ENCODE results near the gene MYCBPAP.
A peak's percentile ranks its signal among the peaks of the same experiment; 100 is the strongest.
"Not testable (repeated sequence)": the region's sequence is repeated elsewhere in the genome, so short reads cannot be mapped to it uniquely, and the experiment has no call there.

The MYCBPAP gene

GRCh38 chr17:50471009-50471905, 37.0 kb upstream of the MYCBPAP start:
- no peak for DNase-seq

DNA sequence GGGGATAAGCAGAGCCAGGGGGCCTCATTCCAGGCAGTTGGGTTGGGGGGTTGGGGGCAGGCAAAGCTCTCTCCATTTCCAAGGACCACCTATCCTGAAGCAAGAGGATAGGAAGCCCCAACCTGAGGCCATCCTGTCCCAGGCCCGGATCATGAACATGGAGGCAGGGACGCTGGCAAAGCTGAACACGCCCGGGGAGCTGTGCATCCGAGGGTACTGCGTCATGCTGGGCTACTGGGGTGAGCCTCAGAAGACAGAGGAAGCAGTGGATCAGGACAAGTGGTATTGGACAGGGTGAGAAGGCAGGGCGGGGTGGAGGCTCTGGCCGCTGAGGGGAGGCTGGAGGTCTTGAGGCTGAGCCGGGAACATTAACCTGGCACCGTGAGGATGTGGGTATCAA, 36.0 kb upstream of the MYCBPAP start:
- DNase-seq: no peak

DNA sequence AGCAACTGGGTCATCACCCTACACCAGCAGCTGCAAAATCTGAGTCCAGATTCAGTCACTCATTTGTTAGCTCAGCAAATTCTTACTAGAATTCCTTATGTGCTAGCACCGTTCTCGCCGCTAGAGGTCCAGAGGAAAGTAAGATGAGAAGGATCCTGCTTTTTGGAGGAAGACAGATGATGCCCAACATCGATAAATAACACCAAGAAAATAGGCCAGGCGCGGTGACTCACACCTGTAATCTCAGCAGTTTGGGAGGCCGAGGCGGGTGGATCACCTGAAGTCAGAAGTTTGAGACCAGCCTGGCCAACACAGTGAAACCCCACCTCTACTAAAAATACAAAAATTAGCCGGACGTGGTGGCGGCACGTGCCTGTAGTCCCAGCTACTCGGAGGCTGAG, 35.5 kb upstream of the MYCBPAP start:
- not testable (repeated sequence) for DNase-seq

- DNase-seq: no peak
Measured at GRCh38 chr17:50473901-50474300, 34.3 kb upstream of the MYCBPAP start.

DNA sequence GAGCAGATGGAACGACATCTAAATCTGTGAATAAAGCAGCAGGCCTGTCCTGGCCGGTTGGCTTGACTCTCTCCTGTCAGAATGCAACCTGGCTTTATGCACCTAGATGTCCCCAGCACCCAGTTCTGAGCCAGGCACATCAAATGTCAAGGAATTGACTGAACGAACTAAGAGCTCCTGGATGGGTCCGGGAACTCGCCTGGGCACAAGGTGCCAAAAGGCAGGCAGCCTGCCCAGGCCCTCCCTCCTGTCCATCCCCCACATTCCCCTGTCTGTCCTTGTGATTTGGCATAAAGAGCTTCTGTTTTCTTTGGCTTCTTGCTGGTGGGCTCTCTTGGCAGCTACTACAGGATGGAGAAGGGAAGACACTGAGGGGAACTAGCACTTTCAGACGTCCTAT, 33.7 kb upstream of the MYCBPAP start:
- DNase-seq: no peak

GRCh38 chr17:50475362-50475761, 32.9 kb upstream of the MYCBPAP start:
- DNase-seq: no peak

DNA sequence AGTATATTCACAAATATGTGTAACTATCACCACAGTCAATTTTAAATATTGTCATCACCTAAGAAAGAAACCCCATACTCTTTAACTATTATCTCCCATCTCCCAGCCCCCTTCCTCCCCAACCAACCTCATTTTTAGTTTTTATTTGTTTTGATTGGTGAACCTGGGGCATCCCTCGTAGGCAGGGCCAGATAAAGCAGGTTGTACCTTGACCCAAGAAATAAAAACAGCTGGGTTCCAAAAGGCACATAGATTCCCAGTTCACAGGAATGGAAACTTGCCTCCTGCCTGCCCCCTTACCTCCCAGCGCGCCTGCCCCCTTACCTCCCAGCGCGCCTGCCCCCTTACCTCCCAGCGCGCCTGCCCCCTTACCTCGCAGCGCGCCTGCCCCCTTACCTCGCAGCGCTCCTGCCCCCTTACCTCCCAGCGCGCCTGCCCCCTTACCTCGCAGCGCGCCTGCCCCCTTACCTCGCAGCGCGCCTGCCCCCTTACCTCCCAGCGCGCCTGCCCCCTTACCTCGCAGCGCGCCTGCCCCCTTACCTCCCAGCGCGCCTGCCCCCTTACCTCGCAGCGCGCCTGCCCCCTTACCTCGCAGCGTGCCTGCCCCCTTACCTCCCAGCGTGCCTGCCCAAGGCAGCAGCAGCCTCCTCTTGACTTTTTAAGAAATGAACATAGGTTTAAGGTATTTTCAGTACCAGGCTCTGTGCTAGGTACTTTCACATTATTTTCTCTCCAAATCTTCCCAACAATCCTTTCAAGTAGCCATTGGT, 32.3 kb upstream of the MYCBPAP start:
- not testable (repeated sequence) for DNase-seq

DNA sequence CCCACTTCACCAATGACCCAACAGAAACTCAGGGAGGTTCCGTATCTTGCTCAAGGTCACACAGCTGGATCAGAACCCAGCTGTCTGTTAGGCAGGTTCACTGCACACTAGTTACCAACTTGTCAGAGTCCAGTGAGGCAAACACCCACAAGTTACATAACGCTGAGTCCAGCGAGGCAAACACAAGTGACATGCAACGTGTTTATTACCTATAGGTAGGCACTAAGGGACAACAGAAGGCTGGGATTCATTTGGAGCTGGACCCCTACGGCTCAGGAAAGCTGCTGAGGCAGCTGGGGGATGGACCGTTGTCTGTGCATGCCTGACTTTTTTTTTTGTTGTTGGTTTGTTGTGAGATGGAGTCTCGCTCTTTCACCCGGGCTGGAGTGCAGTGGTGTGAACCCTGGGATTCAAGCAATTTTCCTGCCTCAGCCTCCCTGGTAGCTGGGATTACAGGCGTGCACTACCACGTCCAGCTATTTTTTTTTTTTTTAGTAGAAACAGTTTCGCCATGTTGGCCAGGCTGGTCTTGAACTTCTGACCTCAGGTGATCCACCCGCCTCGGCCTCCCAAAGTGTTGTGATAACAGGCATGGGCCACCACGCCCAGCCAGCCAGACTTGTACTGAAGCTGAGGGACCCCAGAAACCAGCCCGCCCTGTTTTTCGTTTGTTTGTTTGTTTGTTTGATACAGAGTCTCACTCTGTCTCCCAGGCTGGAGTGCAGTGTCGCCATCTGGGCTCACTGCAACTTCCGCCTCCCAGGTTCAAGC, 31.5 kb upstream of the MYCBPAP start:
- DNase-seq: no peak

GRCh38 chr17:50477976-50478375, 30.3 kb upstream of the MYCBPAP start:
- DNase-seq: no peak

DNA sequence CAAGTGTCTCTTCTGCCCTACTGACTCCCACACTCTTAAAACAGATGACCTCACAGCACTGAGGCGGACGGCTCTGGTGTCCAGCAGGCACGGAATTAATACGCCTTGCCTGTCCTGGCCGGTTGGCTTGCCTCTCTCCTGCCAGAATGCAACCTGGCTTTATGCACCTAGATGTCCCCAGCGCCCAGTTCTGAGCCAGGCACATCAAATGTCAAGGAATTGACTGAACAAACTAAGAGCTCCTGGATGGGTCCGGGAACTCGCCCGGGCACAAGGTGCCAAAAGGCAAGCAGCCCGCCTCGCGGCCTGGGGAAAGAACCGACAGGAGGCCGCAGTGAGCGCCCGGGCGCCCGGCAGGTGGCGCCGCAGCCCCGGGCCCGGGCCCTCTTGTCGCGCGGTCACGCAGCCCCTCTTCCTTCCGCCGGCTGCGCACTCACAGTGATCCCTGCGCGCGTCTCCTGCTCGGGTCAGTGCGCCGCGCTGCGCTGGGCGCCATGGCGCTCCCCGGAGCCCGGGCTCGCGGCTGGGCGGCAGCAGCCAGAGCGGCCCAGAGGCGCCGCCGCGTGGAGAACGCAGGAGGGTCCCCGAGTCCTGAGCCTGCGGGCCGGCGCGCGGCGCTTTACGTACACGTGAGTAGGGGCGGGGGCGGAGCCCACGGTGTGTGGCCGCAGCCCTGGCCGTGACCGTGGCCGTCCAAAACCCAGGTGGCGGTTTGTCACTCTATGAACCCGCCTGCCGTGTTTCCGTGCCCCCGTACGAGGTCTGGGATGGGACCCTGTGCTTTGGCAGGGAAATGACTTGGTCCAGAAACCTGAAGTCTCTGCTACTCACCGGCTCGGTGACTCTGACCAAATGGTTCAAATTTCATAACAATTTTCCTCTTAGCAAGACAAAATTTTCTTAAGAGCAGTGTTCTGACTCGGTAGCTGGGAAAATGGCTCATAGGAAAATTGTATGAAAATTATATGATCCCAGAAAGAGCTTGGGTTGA, 29.6 kb upstream of the MYCBPAP start, which contains the start of gene RSAD1:
RSAD1 (plus strand) TSS at position 470 of the 991 bp plus-strand sequence; CDS start at position 495, 25 bp downstream.
- peak; percentile 87 for DNase-seq

GRCh38 chr17:50479522-50480141, 28.6 kb upstream of the MYCBPAP start:
- peak; percentile 69 for DNase-seq

GRCh38 chr17:50480142-50480764, 28.0 kb upstream of the MYCBPAP start:
- DNase-seq: no peak

DNA sequence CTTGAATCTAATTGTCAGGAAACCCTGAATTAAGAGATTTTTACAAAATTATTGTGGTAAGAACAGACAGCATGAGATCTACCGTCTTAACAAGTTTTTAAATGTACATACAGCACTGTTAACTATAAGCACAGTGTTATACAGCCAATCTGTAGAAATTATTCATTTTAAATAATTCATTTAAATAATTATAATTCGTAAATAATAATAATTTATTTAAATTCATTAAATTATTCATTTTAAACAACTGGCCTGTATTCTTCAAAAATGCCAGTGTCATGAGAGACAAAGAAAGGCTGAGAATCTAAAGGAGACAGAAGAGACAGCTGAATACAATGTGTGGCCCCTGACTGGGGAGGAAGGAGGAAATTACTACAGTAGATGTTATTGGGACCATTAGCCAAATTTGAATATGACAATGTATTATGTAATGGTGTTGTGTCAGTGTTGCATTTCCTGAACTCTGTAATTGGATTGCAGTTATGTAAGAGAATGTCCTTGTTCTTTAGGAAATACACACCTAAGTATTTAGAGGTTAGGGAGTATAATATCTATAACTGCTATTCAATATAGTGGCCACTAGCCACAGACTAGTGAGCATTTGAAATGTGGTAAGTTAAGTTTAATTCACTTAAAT, 27.3 kb upstream of the MYCBPAP start:
- DNase-seq: no peak

DNA sequence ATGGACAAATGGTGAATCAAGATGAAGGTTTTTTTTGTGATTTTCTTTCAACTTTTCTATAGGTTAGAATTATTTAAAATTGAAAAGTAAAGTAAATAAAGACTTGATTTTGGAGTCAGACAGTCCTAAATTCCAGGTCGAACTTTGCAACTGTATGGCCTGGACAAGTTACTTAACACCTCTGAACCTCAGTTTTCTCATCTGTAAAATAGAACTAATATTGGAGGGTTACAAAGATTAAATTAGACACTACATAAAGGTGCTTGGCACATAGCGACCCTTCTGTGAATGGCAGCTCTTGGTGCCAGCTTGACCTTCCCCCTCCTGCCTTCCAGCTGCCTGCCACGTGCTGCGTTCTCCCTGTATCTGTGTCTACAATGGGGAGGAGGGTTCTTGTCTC, 26.6 kb upstream of the MYCBPAP start:
- no peak for DNase-seq

DNA sequence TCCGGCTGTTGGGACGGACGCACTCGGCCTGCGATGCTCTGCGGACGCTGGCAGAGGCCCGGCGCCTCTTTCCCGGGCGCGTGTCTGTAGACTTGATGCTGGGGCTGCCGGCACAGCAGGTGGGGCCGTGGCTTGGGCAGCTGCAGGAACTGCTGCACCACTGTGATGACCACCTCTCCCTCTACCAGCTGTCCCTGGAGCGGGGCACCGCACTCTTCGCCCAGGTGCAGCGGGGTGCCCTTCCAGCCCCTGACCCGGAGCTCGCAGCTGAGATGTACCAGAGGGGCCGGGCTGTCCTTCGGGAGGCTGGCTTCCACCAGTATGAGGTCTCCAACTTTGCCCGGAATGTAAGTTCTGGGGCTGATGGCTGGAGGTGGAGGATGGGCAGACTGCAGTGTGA, 26.1 kb upstream of the MYCBPAP start:
- DNase-seq: no peak

- DNase-seq: peak; percentile 76
Measured at GRCh38 chr17:50482516-50482915, 25.7 kb upstream of the MYCBPAP start.

GRCh38 chr17:50483266-50483665, 25.0 kb upstream of the MYCBPAP start:
- no peak for DNase-seq

- DNase-seq: no peak
Measured at GRCh38 chr17:50484386-50485155, 23.7 kb upstream of the MYCBPAP start.

Data from CD4-positive, alpha-beta T cell treated with Interleukin-4 for 4 hours (primary cell).